ENCODE measurements around the gene PROSER1.
"Not testable (repeated sequence)": the region's sequence is repeated elsewhere in the genome, so short reads cannot be mapped to it uniquely, and the experiment has no call there.

PROSER1 gene

GRCh38 chr13:39016087-39016486 is 21.8 kb downstream of the PROSER1 start:
- no peak for DNase-seq (ENCODE audit: low read depth)
- no peak for TF ChIP-seq CTCF (IDR thresholded peaks at IDR 0.05; ENCODE audit: insufficient read depth, low read depth, low read length, missing control alignments)
- H3K4me3 ChIP-seq (ENCODE audit: low read length): no peak overlapping the region

GRCh38 chr13:39013462-39013861 is 24.4 kb downstream of the PROSER1 start:
- DNase-seq (ENCODE audit: low read depth): no peak
- H3K4me3 ChIP-seq (ENCODE audit: low read length): no peak overlapping the region
- TF ChIP-seq CTCF (IDR thresholded peaks at IDR 0.05; ENCODE audit: insufficient read depth, low read depth, low read length, missing control alignments): no peak

- DNase-seq (ENCODE audit: low read depth): no peak
- peak; percentile 20 for TF ChIP-seq CTCF (IDR thresholded peaks at IDR 0.05; ENCODE audit: insufficient read depth, low read depth, low read length, missing control alignments)
Measured at GRCh38 chr13:39012608-39013007, 25.3 kb downstream of the PROSER1 start.

GRCh38 chr13:39006371-39007111 is 31.3 kb downstream of the PROSER1 start:
- not testable (repeated sequence) for DNase-seq (ENCODE audit: low read depth); H3K4me3 ChIP-seq (ENCODE audit: low read length)

More at GRCh38 chr13:39012608-39013007, 25.3 kb downstream of the PROSER1 start:
- no peak overlapping the region for H3K4me3 ChIP-seq (ENCODE audit: low read length)

- DNase-seq (ENCODE audit: low read depth): no peak
- no peak overlapping the region for H3K4me3 ChIP-seq (ENCODE audit: low read length)
- TF ChIP-seq CTCF (IDR thresholded peaks at IDR 0.05; ENCODE audit: insufficient read depth, low read depth, low read length, missing control alignments): no peak
Measured at GRCh38 chr13:38998739-38999138, 39.1 kb downstream of the PROSER1 start.

- no peak overlapping the region for H3K4me3 ChIP-seq (ENCODE audit: low read length)
- no peak for TF ChIP-seq CTCF (IDR thresholded peaks at IDR 0.05; ENCODE audit: insufficient read depth, low read depth, low read length, missing control alignments)
Measured at GRCh38 chr13:38993381-38993780, 44.5 kb downstream of the PROSER1 start.

GRCh38 chr13:38990693-38991092 is 47.2 kb downstream of the PROSER1 start, which contains the start of gene STOML3:
STOML3 (minus strand) TSS chr13:38990831; CDS start chr13:38990721, 110 bp downstream.
- no peak for DNase-seq (ENCODE audit: low read depth)
- TF ChIP-seq CTCF (IDR thresholded peaks at IDR 0.05; ENCODE audit: insufficient read depth, low read depth, low read length, missing control alignments): no peak
- no peak within 1 kb of the TSS for H3K4me3 ChIP-seq (ENCODE audit: low read length)

More at GRCh38 chr13:38993381-38993780, 44.5 kb downstream of the PROSER1 start:
- DNase-seq (ENCODE audit: low read depth): no peak

Data from epithelial cell of esophagus (primary cell).